ENCODE measurements around the gene NFATC2.
A peak's percentile ranks its signal among the peaks of the same experiment; 100 is the strongest.

Gene NFATC2

DNA sequence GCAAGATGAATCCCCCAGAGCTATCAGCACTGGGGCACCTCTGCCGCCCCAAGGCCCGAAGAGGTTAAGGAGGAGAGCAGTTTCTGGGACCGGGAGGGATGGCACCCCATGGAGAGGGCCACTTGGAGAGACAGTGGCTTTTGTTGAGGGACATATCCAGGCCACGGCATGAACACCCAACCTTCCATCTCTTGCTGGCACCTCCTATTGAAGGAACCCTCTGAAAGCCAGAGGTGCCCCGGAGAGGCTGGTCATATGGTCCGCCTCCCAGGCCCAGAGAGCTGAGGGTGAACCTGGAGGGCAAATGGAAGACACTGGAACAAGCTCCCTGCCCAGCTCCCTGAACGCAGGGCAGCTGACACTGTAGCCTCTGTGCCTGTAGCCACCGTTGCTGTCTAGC is 167.0 kb downstream of the NFATC2 start:
- TF ChIP-seq OVOL3 (tag by site-specific recombination; IDR thresholded peaks at IDR 0.05) (no peak), ZNF621 (tag by site-specific recombination; IDR thresholded peaks at IDR 0.05) (no peak), ZNF544 (tag by site-specific recombination; IDR thresholded peaks at IDR 0.05) (no peak), SP3 (tag by site-specific recombination; IDR thresholded peaks at IDR 0.05) (no peak), ZNF529 (tag by site-specific recombination; IDR thresholded peaks at IDR 0.05; ENCODE audit: insufficient replicate concordance) (no peak), ZNF221 (tag by site-specific recombination; IDR thresholded peaks at IDR 0.05; ENCODE audit: borderline replicate concordance) (no peak), SCRT2 (tag by site-specific recombination; IDR thresholded peaks at IDR 0.05) (no peak)
- TF ChIP-seq, protein P1, sequence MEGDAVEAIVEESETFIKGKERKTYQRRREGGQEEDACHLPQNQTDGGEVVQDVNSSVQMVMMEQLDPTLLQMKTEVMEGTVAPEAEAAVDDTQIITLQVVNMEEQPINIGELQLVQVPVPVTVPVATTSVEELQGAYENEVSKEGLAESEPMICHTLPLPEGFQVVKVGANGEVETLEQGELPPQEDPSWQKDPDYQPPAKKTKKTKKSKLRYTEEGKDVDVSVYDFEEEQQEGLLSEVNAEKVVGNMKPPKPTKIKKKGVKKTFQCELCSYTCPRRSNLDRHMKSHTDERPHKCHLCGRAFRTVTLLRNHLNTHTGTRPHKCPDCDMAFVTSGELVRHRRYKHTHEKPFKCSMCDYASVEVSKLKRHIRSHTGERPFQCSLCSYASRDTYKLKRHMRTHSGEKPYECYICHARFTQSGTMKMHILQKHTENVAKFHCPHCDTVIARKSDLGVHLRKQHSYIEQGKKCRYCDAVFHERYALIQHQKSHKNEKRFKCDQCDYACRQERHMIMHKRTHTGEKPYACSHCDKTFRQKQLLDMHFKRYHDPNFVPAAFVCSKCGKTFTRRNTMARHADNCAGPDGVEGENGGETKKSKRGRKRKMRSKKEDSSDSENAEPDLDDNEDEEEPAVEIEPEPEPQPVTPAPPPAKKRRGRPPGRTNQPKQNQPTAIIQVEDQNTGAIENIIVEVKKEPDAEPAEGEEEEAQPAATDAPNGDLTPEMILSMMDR (tag by site-specific recombination; IDR thresholded peaks at IDR 0.05) = no peak
- TF ChIP-seq, protein P2, sequence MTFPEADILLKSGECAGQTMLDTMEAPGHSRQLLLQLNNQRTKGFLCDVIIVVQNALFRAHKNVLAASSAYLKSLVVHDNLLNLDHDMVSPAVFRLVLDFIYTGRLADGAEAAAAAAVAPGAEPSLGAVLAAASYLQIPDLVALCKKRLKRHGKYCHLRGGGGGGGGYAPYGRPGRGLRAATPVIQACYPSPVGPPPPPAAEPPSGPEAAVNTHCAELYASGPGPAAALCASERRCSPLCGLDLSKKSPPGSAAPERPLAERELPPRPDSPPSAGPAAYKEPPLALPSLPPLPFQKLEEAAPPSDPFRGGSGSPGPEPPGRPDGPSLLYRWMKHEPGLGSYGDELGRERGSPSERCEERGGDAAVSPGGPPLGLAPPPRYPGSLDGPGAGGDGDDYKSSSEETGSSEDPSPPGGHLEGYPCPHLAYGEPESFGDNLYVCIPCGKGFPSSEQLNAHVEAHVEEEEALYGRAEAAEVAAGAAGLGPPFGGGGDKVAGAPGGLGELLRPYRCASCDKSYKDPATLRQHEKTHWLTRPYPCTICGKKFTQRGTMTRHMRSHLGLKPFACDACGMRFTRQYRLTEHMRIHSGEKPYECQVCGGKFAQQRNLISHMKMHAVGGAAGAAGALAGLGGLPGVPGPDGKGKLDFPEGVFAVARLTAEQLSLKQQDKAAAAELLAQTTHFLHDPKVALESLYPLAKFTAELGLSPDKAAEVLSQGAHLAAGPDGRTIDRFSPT (tag by site-specific recombination; IDR thresholded peaks at IDR 0.05) = no peak
- TF ChIP-seq, protein P3, sequence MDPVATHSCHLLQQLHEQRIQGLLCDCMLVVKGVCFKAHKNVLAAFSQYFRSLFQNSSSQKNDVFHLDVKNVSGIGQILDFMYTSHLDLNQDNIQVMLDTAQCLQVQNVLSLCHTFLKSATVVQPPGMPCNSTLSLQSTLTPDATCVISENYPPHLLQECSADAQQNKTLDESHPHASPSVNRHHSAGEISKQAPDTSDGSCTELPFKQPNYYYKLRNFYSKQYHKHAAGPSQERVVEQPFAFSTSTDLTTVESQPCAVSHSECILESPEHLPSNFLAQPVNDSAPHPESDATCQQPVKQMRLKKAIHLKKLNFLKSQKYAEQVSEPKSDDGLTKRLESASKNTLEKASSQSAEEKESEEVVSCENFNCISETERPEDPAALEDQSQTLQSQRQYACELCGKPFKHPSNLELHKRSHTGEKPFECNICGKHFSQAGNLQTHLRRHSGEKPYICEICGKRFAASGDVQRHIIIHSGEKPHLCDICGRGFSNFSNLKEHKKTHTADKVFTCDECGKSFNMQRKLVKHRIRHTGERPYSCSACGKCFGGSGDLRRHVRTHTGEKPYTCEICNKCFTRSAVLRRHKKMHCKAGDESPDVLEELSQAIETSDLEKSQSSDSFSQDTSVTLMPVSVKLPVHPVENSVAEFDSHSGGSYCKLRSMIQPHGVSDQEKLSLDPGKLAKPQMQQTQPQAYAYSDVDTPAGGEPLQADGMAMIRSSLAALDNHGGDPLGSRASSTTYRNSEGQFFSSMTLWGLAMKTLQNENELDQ (tag by site-specific recombination; IDR thresholded peaks at IDR 0.05; ENCODE audit: low read depth) = no peak
- TF ChIP-seq, protein P4, sequence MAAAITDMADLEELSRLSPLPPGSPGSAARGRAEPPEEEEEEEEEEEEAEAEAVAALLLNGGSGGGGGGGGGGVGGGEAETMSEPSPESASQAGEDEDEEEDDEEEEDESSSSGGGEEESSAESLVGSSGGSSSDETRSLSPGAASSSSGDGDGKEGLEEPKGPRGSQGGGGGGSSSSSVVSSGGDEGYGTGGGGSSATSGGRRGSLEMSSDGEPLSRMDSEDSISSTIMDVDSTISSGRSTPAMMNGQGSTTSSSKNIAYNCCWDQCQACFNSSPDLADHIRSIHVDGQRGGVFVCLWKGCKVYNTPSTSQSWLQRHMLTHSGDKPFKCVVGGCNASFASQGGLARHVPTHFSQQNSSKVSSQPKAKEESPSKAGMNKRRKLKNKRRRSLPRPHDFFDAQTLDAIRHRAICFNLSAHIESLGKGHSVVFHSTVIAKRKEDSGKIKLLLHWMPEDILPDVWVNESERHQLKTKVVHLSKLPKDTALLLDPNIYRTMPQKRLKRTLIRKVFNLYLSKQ (tag by site-specific recombination; IDR thresholded peaks at IDR 0.05; ENCODE audit: borderline replicate concordance) = no peak
- TF ChIP-seq, protein P5, sequence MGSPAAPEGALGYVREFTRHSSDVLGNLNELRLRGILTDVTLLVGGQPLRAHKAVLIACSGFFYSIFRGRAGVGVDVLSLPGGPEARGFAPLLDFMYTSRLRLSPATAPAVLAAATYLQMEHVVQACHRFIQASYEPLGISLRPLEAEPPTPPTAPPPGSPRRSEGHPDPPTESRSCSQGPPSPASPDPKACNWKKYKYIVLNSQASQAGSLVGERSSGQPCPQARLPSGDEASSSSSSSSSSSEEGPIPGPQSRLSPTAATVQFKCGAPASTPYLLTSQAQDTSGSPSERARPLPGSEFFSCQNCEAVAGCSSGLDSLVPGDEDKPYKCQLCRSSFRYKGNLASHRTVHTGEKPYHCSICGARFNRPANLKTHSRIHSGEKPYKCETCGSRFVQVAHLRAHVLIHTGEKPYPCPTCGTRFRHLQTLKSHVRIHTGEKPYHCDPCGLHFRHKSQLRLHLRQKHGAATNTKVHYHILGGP (tag by site-specific recombination; IDR thresholded peaks at IDR 0.05) = no peak
- TF ChIP-seq, protein P6, sequence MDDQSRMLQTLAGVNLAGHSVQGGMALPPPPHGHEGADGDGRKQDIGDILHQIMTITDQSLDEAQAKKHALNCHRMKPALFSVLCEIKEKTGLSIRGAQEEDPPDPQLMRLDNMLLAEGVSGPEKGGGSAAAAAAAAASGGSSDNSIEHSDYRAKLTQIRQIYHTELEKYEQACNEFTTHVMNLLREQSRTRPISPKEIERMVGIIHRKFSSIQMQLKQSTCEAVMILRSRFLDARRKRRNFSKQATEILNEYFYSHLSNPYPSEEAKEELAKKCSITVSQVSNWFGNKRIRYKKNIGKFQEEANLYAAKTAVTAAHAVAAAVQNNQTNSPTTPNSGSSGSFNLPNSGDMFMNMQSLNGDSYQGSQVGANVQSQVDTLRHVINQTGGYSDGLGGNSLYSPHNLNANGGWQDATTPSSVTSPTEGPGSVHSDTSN (CRISPR knock-in tag; IDR thresholded peaks at IDR 0.05) = no peak
- ChIA-PET CTCF (interaction anchor here (0.5 to 1.0 kb wide), 2 partner anchors 219 to 669 kb away, joined by 3 read pairs; no protein-coding TSS in a partner anchor), POLR2A (no interaction called here)
- no peaks in the 10 kb centered on the region for H3K36me3 ChIP-seq (ENCODE audit: control insufficient read depth in 2 of 2, insufficient read depth in 1 of 2, low read length in 2 of 2)
- no peaks in the 10 kb centered on the region for H3K9me3 ChIP-seq (ENCODE audit: control insufficient read depth, insufficient read depth, low read depth, low read length)
- H3K4me1 ChIP-seq (ENCODE audit: control insufficient read depth, insufficient read depth, low read length) = no peaks in the 10 kb centered on the region
- no peak overlapping the region for H3K27ac ChIP-seq (ENCODE audit: extremely low read depth, low read depth, low read length)
- no peak overlapping the region for H3K4me3 ChIP-seq (ENCODE audit: low read depth, low read length)

DNA sequence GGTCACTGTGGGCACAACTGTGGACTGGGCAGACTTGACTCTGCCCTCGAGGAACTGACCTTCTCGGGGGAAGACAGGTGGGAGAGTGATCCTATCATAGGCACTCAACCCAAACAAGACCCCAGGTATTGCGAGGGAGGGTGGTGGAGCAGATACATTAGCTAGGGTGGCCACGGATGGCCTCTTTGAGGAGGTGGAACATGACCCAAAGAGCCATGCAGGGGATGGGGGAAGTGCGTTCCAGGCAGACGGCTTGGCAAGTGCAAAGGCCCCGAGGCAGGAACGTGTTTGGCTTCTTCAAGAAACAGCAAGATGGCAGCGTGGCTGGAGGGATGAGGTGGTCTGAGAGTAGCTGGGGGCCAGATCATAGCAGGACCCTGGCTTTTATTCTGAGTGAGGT is 167.6 kb downstream of the NFATC2 start:
- H3K4me3 ChIP-seq (ENCODE audit: low read depth, low read length) = no peak overlapping the region
- no peaks in the 10 kb centered on the region for H3K36me3 ChIP-seq (ENCODE audit: control insufficient read depth in 2 of 2, insufficient read depth in 1 of 2, low read length in 2 of 2)
- no peaks in the 10 kb centered on the region for H3K9me3 ChIP-seq (ENCODE audit: control insufficient read depth, insufficient read depth, low read depth, low read length)
- CTCF ChIA-PET = interaction anchor here (0.5 to 2.0 kb wide), 4 partner anchors 68 to 757 kb away, joined by 3 to 8 read pairs (median 3); no protein-coding TSS in a partner anchor
- TF ChIP-seq, protein P7, sequence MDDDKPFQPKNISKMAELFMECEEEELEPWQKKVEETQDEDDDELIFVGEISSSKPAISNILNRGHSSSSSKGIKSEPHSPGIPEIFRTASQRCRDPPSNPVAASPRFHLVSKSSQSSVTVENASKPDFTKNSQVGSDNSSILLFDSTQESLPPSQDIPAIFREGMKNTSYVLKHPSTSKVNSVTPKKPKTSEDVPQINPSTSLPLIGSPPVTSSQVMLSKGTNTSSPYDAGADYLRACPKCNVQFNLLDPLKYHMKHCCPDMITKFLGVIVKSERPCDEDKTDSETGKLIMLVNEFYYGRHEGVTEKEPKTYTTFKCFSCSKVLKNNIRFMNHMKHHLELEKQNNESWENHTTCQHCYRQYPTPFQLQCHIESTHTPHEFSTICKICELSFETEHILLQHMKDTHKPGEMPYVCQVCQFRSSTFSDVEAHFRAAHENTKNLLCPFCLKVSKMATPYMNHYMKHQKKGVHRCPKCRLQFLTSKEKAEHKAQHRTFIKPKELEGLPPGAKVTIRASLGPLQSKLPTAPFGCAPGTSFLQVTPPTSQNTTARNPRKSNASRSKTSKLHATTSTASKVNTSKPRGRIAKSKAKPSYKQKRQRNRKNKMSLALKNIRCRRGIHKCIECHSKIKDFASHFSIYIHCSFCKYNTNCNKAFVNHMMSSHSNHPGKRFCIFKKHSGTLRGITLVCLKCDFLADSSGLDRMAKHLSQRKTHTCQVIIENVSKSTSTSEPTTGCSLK (tag by site-specific recombination; IDR thresholded peaks at IDR 0.05) = no peak
- peak; percentile 84 for TF ChIP-seq ZNF623 (tag by site-specific recombination; IDR thresholded peaks at IDR 0.05)
- H3K27ac ChIP-seq (ENCODE audit: extremely low read depth, low read depth, low read length) = no peak overlapping the region
- H3K4me1 ChIP-seq (ENCODE audit: control insufficient read depth, insufficient read depth, low read length) = no peaks in the 10 kb centered on the region
- POLR2A ChIA-PET = no interaction called here

Data from HEK293 (cell line).